K562 (cell line): Measurements from ENCODE around the gene SIGMAR1. TPM values are rescaled to one million over a fixed set of nuclear protein-coding genes. Genes with fewer than 3 reads are reported as not detected.

ENCODE experiments used
- ATAC-seq: fragments of 200-7000 bp; cut with Tn5 transposase; 3 replicates; pipeline ENCODE4 v1.9.1; 2020; ENCODE audit warnings: moderate library complexity
- BruUV-seq: library from RNA; stranded (reverse); fragments of 400-500 nt; replicated peaks from 2 replicates; lab custom pipeline; 2021; lab: Mats Ljungman, UMichigan
- CTCF ChIA-PET: fragments of 300-600 bp; formaldehyde crosslinking; extraction: SDS; loops from one replicate; lab custom pipeline; 2021; ENCODE audit warnings: low intra/inter-chr PET ratio; lab: Yijun Ruan, JAX
- POLR2A ChIA-PET: fragments of 300-600, 350-650 bp; sonication (Branson Sonifier 250); formaldehyde crosslinking; extraction: SDS; loops from one replicate; lab custom pipeline; 2021; ENCODE audit warnings: antibody characterized with exemption, inconsistent platforms; lab: Yijun Ruan, JAX
- DNase-seq, 4 experiments: peaks; one replicate each; pipeline versions ENCODE4 v3.0.0 to v3.0.0-alpha.2; 2011 to 2018; ENCODE audit warnings: low spot score in 3 of 4, mixed read lengths in 3 of 4; ENCODE audit errors: extremely low read depth in 1 of 4
- FAIRE-seq: peaks from 2 replicates; lab custom pipeline; 2011; peaks lifted over from hg19 to GRCh38; lab: Jason Lieb, UNC
- H2AFZ ChIP-seq: 2 replicates; pipeline ENCODE4 v1.6.0; 2011; ENCODE audit warnings: low read depth, low read length, control low read depth, inconsistent platforms
- H3K27ac ChIP-seq: fragments of 200-600 bp; 3 replicates; pipeline ENCODE4 v1.8.0; 2011; ENCODE audit warnings: low read depth, mild to moderate bottlenecking, control low read depth, inconsistent platforms, low read length, moderate library complexity, mixed read lengths; ENCODE audit errors: extremely low read depth
- H3K27me3 ChIP-seq, 2 experiments: fragments of 300-600 bp in 1 of 2; 2 replicates in 1 of 2; 3 replicates in 1 of 2; pipeline versions ENCODE4 v1.6.0 to v1.8.0; 2011; ENCODE audit warnings: inconsistent platforms in 2 of 2, low read length in 2 of 2, mild to moderate bottlenecking in 1 of 2, mixed read lengths in 1 of 2, moderate library complexity in 1 of 2; ENCODE audit not compliant: control insufficient read depth in 2 of 2, insufficient read depth in 2 of 2
- H3K36me3 ChIP-seq: fragments of 300-600 bp; 3 replicates; pipeline ENCODE4 v1.8.0; 2011; ENCODE audit warnings: mild to moderate bottlenecking, low read length, inconsistent platforms; ENCODE audit not compliant: control insufficient read depth, insufficient read depth
- H3K4me1 ChIP-seq, 2 experiments: fragments of 200-600 bp in 1 of 2; replicated peaks in 1 of 2; 2 replicates in 1 of 2; 3 replicates in 1 of 2; pipeline versions ENCODE4 v1.5.1 to v1.8.0; 2011; ENCODE audit warnings: inconsistent platforms in 2 of 2, low read length in 2 of 2, mild to moderate bottlenecking in 1 of 2, mixed read lengths in 1 of 2, moderate library complexity in 1 of 2; ENCODE audit not compliant: control insufficient read depth in 2 of 2, insufficient read depth in 2 of 2
- H3K4me2 ChIP-seq: 2 replicates; pipeline ENCODE4 v1.6.1; 2011; ENCODE audit warnings: low read length, control low read depth, inconsistent platforms, mixed read lengths; ENCODE audit not compliant: insufficient read depth
- H3K4me3 ChIP-seq: fragments of 200-600 bp; sonication (generic), shearing (Covaris generic); 2 replicates; pipeline ENCODE4 v1.5.1; 2016; ENCODE audit warnings: control low read depth, inconsistent platforms
- H3K79me2 ChIP-seq: fragments of 200-600 bp; 3 replicates; pipeline ENCODE4 v1.8.0; 2011; ENCODE audit warnings: low read length, inconsistent platforms; ENCODE audit not compliant: control insufficient read depth, insufficient read depth
- H3K9ac ChIP-seq, 2 experiments: 2 replicates each; pipeline versions ENCODE4 v1.6.0 to v1.6.1; 2011; ENCODE audit warnings: low read depth in 2 of 2, low read length in 2 of 2, control low read depth in 1 of 2, inconsistent platforms in 1 of 2, mild to moderate bottlenecking in 1 of 2, mixed read lengths in 1 of 2; ENCODE audit not compliant: insufficient read depth in 1 of 2
- H3K9me1 ChIP-seq: one replicate; pipeline ENCODE4 v1.6.0; 2011; ENCODE audit warnings: inconsistent platforms, mild to moderate bottlenecking, low read length, moderate library complexity; ENCODE audit not compliant: control insufficient read depth, insufficient read depth
- H3K9me3 ChIP-seq: replicated peaks from 2 replicates; pipeline ENCODE4 v1.5.1; 2011; ENCODE audit warnings: low read depth, low read length, inconsistent platforms; ENCODE audit not compliant: control insufficient read depth, insufficient read depth
- H4K20me1 ChIP-seq: replicated peaks from 2 replicates; pipeline ENCODE4 v1.6.1; 2011; ENCODE audit warnings: low read length, inconsistent platforms, mixed read lengths; ENCODE audit not compliant: control insufficient read depth, insufficient read depth
- MAFK ChIP-seq: IDR thresholded peaks from 2 replicates; pipeline ENCODE4 v1.6.1; 2011; ENCODE audit warnings: low read length, improper control_type of control experiment
- PHF20 ChIP-seq: fragments of 450-650 bp; IDR thresholded peaks from 2 replicates; pipeline ENCODE4 v1.6.1; 2018; ENCODE audit not compliant: partially characterized antibody
- ZNF174 ChIP-seq: fragments of 250-450 bp; sonication (Bioruptor Pico); IDR thresholded peaks from 2 replicates; pipeline ENCODE4 v1.4.0; 2020; ENCODE audit warnings: mild to moderate bottlenecking
- ZNF316 ChIP-seq: fragments of 450-650 bp; IDR thresholded peaks from 2 replicates; pipeline ENCODE4 v1.6.1; 2016
- WGBS: fragments of 100-300 bp; shearing (Covaris generic); methylation state at CpG from one replicate; pipeline ENCODE4 v1.1.6; 2016; ENCODE audit warnings: low coverage, mixed read lengths; ENCODE audit not compliant: insufficient coverage; ENCODE audit errors: missing lambda C conversion rate; 5-methylcytosine and 5-hydroxymethylcytosine counted together
- in situ Hi-C: fragments of 300-500 bp; cut with MboI; formaldehyde crosslinking; loops from 4 replicates; pipeline ENCODE4 v1.15.0; 2018; ENCODE audit warnings: inconsistent platforms, mixed read lengths
- intact Hi-C: fragments of 100-400 bp; cut with micrococcal nuclease; formaldehyde crosslinking; loops from 2 replicates; pipeline ENCODE4 v1.14.2; 2022
- polyA plus RNA-seq, 8 experiments: library from polyadenylated mRNA; depleted of rRNA in 4 of 8; stranded (reverse) in 5 of 8; unstranded in 3 of 8; fragments of >200 nt; fragmentation: Nextera tagmentation in 2 of 8; fragmentation: Illumina TruSeq in 1 of 8; extraction: Ambion mirVana in 2 of 8; extraction: Trizol in 1 of 8; gene quantifications; 2 replicates each; pipeline versions ENCODE4 v1.2.1 to v1.2.3, GENCODE V29; 2011 to 2014; ENCODE audit warnings: inconsistent platforms in 1 of 8, missing spikeins in 1 of 8
- total RNA-seq, 7 experiments: library from RNA; depleted of rRNA in 6 of 7; stranded (reverse); fragments of >200 nt in 6 of 7; fragmentation: Illumina TruSeq in 2 of 7; extraction: Trizol in 2 of 7; gene quantifications; 2 replicates each; pipeline versions ENCODE4 v1.2.1 to v1.2.3, GENCODE V29; 2011 to 2021; ENCODE audit warnings: low replicate concordance in 1 of 7

Gene SIGMAR1
- total and polyA plus RNA-seq, 9 of the 15 experiments (the other 6 are each of a cell fraction or from before 2014, with no cell fraction given): 6.9 to 80.0 (median 35.2) TPM

DNA sequence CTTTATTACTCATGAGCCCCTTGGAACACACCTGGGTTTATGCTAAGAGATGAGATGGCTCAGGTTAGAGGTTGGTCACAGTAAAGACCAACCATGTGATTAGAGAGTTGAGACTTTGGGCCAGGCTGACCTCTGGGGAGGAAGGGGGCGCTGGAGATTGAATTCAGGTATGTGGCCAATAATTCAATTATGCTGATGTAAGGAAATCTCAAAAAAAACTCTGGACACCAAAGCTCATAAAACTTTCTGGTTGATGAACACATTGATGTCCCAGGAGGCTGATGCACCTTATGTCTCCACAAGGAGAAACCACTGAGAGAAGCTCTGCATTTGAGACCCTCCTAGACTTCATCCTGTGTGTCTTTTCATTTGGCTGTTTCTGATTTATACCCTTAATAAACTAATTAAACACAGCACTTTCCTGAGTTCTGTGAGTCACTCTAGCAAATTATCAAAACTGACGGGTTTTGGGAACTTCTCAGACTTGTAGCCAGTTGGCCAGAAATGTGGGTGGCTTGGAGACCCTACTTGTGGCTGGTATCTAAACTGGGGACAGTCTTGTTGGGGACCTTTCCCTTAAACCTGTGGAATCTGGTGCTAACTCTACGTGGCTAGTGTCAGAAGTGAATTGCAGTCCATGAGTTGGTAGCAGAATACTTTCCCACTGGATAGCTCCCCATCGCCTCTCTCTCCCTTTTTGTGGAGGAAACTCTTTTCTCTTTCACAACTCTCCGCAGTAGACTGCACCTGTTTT is 32.4 kb upstream of the SIGMAR1 start:
- 56% methylated on average over 5 of the region's 5 CpGs for WGBS
- no peak for ATAC-seq
- intact Hi-C loops: no loop called here
- H3K79me2 ChIP-seq: peaks cover 28% of the 10 kb centered on the region
- no peak for FAIRE-seq
- no peak for DNase-seq
- H3K9me3 ChIP-seq: no peaks in the 10 kb centered on the region
- H4K20me1 ChIP-seq: 0 out of 2 replicates have a peak, but pooled peaks cover 4% of the 10 kb centered on the region
- no peak overlapping the region for H3K27ac ChIP-seq
- H3K9ac ChIP-seq: no peak overlapping the region
- no peaks in the 10 kb centered on the region for H3K27me3 ChIP-seq
- POLR2A ChIA-PET: no interaction called here
- no peak overlapping the region for H2AFZ ChIP-seq
- H3K4me2 ChIP-seq: no peak overlapping the region
- H3K36me3 ChIP-seq: peaks cover 14% of the 10 kb centered on the region; the same call in 2 of the 3 replicates
- TF ChIP-seq MAFK (peak; percentile 14; the same call in 1 of the 2 replicates), ZNF174 (CRISPR knock-in tag) (no peak), ZNF316 (peak; percentile 55), PHF20 (no peak)
- BruUV-seq: no TSS peak
- in situ Hi-C loops: no loop called here
- H3K4me1 ChIP-seq: peaks cover 6% of the 10 kb centered on the region in 2 experiments; a peak in 4 of 5 replicates
- no peak overlapping the region for H3K4me3 ChIP-seq
- H3K9me1 ChIP-seq: no peaks in the 10 kb centered on the region
- CTCF ChIA-PET: no interaction called here
